DOHH2 (cell line): ENCODE data around the gene SHROOM3.

ENCODE experiments used
- H3F3A ChIP-seq: fragments of 200-600 bp; sonication (generic), shearing (Covaris generic); 2 replicates; pipeline ENCODE4 v1.6.0; 2016; ENCODE audit warnings: antibody characterized with exemption, mild to moderate bottlenecking; ENCODE audit not compliant: control insufficient read depth, insufficient read depth
- H3K27ac ChIP-seq: fragments of 200-600 bp; sonication (generic); 2 replicates; pipeline ENCODE4 v1.5.1; 2014; ENCODE audit warnings: low read depth, mild to moderate bottlenecking, low read length, moderate library complexity
- H3K27me3 ChIP-seq: fragments of 200-600 bp; sonication (generic); 2 replicates; pipeline ENCODE4 v1.6.1; 2014; ENCODE audit warnings: mild to moderate bottlenecking, low read length, mixed read lengths; ENCODE audit not compliant: control insufficient read depth
- H3K36me3 ChIP-seq: fragments of 200-600 bp; sonication (generic); 2 replicates; pipeline ENCODE4 v1.6.1; 2014; ENCODE audit warnings: mild to moderate bottlenecking, low read length, moderate library complexity, mixed read lengths; ENCODE audit not compliant: control insufficient read depth
- H3K4me1 ChIP-seq: fragments of 200-600 bp; sonication (generic); 2 replicates; pipeline ENCODE4 v1.6.1; 2014; ENCODE audit warnings: mild to moderate bottlenecking, low read length, mixed read lengths; ENCODE audit not compliant: control insufficient read depth
- H3K4me2 ChIP-seq: fragments of 200-600 bp; sonication (generic); 2 replicates; pipeline ENCODE4 v1.6.0; 2014; ENCODE audit warnings: mild to moderate bottlenecking, low read length, moderate library complexity
- H3K4me3 ChIP-seq: fragments of 200-600 bp; sonication (generic); 2 replicates; pipeline ENCODE4 v1.5.1; 2014; ENCODE audit warnings: mild to moderate bottlenecking, low read length, mixed read lengths
- H3K79me2 ChIP-seq: fragments of 200-600 bp; sonication (generic); 2 replicates; pipeline ENCODE4 v1.6.1; 2014; ENCODE audit warnings: mild to moderate bottlenecking, low read length, mixed read lengths; ENCODE audit not compliant: control insufficient read depth
- H3K9me2 ChIP-seq: fragments of 200-600 bp; sonication (generic); replicated peaks from 2 replicates; pipeline ENCODE4 v1.6.1; 2014; ENCODE audit warnings: mild to moderate bottlenecking, low read length, mixed read lengths; ENCODE audit not compliant: control insufficient read depth
- H3K9me3 ChIP-seq: fragments of 200-600 bp; sonication (generic); 2 replicates; pipeline ENCODE4 v1.6.1; 2014; ENCODE audit warnings: antibody characterized with exemption, low read length, mixed read lengths; ENCODE audit not compliant: control insufficient read depth, insufficient read depth
- H4K20me1 ChIP-seq: fragments of 200-600 bp; sonication (generic); 2 replicates; pipeline ENCODE4 v1.6.0; 2014; ENCODE audit warnings: low read depth, mild to moderate bottlenecking, antibody characterized with exemption, low read length, moderate library complexity; ENCODE audit not compliant: control insufficient read depth, insufficient read depth
- CTCF ChIP-seq: fragments of 200-600 bp; sonication (generic); IDR thresholded peaks from one replicate; pipeline ENCODE4 v1.5.1; 2014; ENCODE audit warnings: antibody characterized with exemption, mild to moderate bottlenecking, low read depth, low read length; ENCODE audit not compliant: poor library complexity, severe bottlenecking
- EZH2phosphoT487 ChIP-seq: fragments of 200-600 bp; sonication (generic); IDR thresholded peaks from 2 replicates; pipeline ENCODE4 v1.6.1; 2017; ENCODE audit warnings: borderline replicate concordance, mild to moderate bottlenecking, antibody characterized with exemption, low read length, moderate library complexity, mixed read lengths

Gene SHROOM3

GRCh38 chr4:76673362-76673761 lies 238.3 kb downstream of the SHROOM3 start:
- Histone ChIP-seq H3K4me2 (no peak overlapping the region), H3K4me1 (no peaks in the 10 kb centered on the region), H3K27ac (no peak overlapping the region), H3K4me3 (no peak overlapping the region), H3K9me2 (no peaks in the 10 kb centered on the region), H3K79me2 (no peaks in the 10 kb centered on the region), H4K20me1 (no peaks in the 10 kb centered on the region), H3K36me3 (no peaks in the 10 kb centered on the region), H3K9me3 (no peaks in the 10 kb centered on the region), H3K27me3 (no peaks in the 10 kb centered on the region), H3F3A (no peaks in the 10 kb centered on the region)
- TF ChIP-seq CTCF (no peak), EZH2phosphoT487 (no peak)

- H3K4me3 ChIP-seq = no peak overlapping the region
- H3K9me2 ChIP-seq = no peaks in the 10 kb centered on the region
- no peaks in the 10 kb centered on the region for H3F3A ChIP-seq
- H3K79me2 ChIP-seq = no peaks in the 10 kb centered on the region
- H3K4me2 ChIP-seq = no peak overlapping the region
- H3K27ac ChIP-seq = no peak overlapping the region
- H3K9me3 ChIP-seq = no peaks in the 10 kb centered on the region
- no peaks in the 10 kb centered on the region for H3K27me3 ChIP-seq
- H3K4me1 ChIP-seq = no peaks in the 10 kb centered on the region
- no peaks in the 10 kb centered on the region for H4K20me1 ChIP-seq
- TF ChIP-seq CTCF (no peak), EZH2phosphoT487 (no peak)
- no peaks in the 10 kb centered on the region for H3K36me3 ChIP-seq
Observed at GRCh38 chr4:76674983-76675382, 240.0 kb downstream of the SHROOM3 start.

GRCh38 chr4:76677571-76678326 lies 242.7 kb downstream of the SHROOM3 start:
- Histone ChIP-seq H3K4me3 (no peak overlapping the region), H3K4me2 (no peak overlapping the region), H3K9me3 (no peaks in the 10 kb centered on the region), H3K79me2 (no peaks in the 10 kb centered on the region), H3K36me3 (no peaks in the 10 kb centered on the region), H3F3A (no peaks in the 10 kb centered on the region), H4K20me1 (no peaks in the 10 kb centered on the region), H3K4me1 (no peaks in the 10 kb centered on the region), H3K27ac (no peak overlapping the region), H3K9me2 (no peaks in the 10 kb centered on the region), H3K27me3 (no peaks in the 10 kb centered on the region; the same call in 1 of the 2 replicates)
- no peak for TF ChIP-seq CTCF
- TF ChIP-seq EZH2phosphoT487 = no peak
